GM19238 (cell line): ENCODE measurements around the gene SLC44A5.
"Not testable (repeated sequence)": the region's sequence is repeated elsewhere in the genome, so short reads cannot be mapped to it uniquely, and the experiment has no call there.

ENCODE experiments used
- DNase-seq: peaks from one replicate; pipeline ENCODE4 v3.0.0; 2011; ENCODE audit warnings: low spot score; ENCODE audit not compliant: insufficient read length

Gene SLC44A5

GRCh38 chr1:75461808-75462325, 149.0 kb downstream of the SLC44A5 start:
- no peak for DNase-seq

GRCh38 chr1:75449998-75450397, 160.9 kb downstream of the SLC44A5 start:
- no peak for DNase-seq

GRCh38 chr1:75444220-75444619, 166.7 kb downstream of the SLC44A5 start:
- DNase-seq: no peak

- no peak for DNase-seq
Observed at GRCh38 chr1:75440274-75440673, 170.6 kb downstream of the SLC44A5 start.

GRCh38 chr1:75438355-75438754, 172.6 kb downstream of the SLC44A5 start:
- no peak for DNase-seq

GRCh38 chr1:75431843-75432242, 179.1 kb downstream of the SLC44A5 start:
- no peak for DNase-seq

- no peak for DNase-seq
Observed at GRCh38 chr1:75430526-75430925, 180.4 kb downstream of the SLC44A5 start.

- no peak for DNase-seq
Observed at GRCh38 chr1:75426688-75427087, 184.2 kb downstream of the SLC44A5 start.

GRCh38 chr1:75425001-75425650, 185.8 kb downstream of the SLC44A5 start:
- DNase-seq: no peak

- DNase-seq: no peak
Observed at GRCh38 chr1:75423616-75424015, 187.3 kb downstream of the SLC44A5 start.

- DNase-seq: no peak
Observed at GRCh38 chr1:75423136-75423535, 187.8 kb downstream of the SLC44A5 start.

GRCh38 chr1:75421371-75421770, 189.5 kb downstream of the SLC44A5 start:
- DNase-seq: no peak

GRCh38 chr1:75415187-75415586, 195.7 kb downstream of the SLC44A5 start:
- DNase-seq: no peak

GRCh38 chr1:75412616-75413015, 198.3 kb downstream of the SLC44A5 start:
- no peak for DNase-seq

GRCh38 chr1:75404681-75405080, 206.2 kb downstream of the SLC44A5 start:
- not testable (repeated sequence) for DNase-seq

GRCh38 chr1:75403147-75403646, 207.7 kb downstream of the SLC44A5 start:
- DNase-seq: not testable (repeated sequence)

GRCh38 chr1:75400716-75401115, 210.2 kb downstream of the SLC44A5 start:
- DNase-seq: no peak

- no peak for DNase-seq
Observed at GRCh38 chr1:75396745-75397144, 214.2 kb downstream of the SLC44A5 start.

- no peak for DNase-seq
Observed at GRCh38 chr1:75396260-75396659, 214.7 kb downstream of the SLC44A5 start.

GRCh38 chr1:75394386-75395139, 216.4 kb downstream of the SLC44A5 start:
- DNase-seq: no peak

- DNase-seq: no peak
Observed at GRCh38 chr1:75392278-75392677, 218.6 kb downstream of the SLC44A5 start.
